Measurements from ENCODE around the gene CPLANE2.
A peak's percentile ranks its signal among the peaks of the same experiment; 100 is the strongest.
"Not testable (repeated sequence)": the region's sequence is repeated elsewhere in the genome, so short reads cannot be mapped to it uniquely, and the experiment has no call there.

The CPLANE2 gene

GRCh38 chr1:16208270-16208987 is 28.6 kb downstream of the CPLANE2 start:
- DNase-seq = no peak

GRCh38 chr1:16207318-16208269 is 29.4 kb downstream of the CPLANE2 start:
- DNase-seq = no peak

GRCh38 chr1:16206547-16207317 is 30.3 kb downstream of the CPLANE2 start:
- peak; percentile 91 for DNase-seq

- no peak for DNase-seq
Measured at GRCh38 chr1:16205891-16206546, 31.0 kb downstream of the CPLANE2 start.

- DNase-seq = no peak
Measured at GRCh38 chr1:16205334-16205671, 31.7 kb downstream of the CPLANE2 start.

- DNase-seq = peak; percentile 7
Measured at GRCh38 chr1:16204634-16205333, 32.2 kb downstream of the CPLANE2 start.

- no peak for DNase-seq
Measured at GRCh38 chr1:16204216-16204615, 32.8 kb downstream of the CPLANE2 start.

- no peak for DNase-seq
Measured at GRCh38 chr1:16203550-16203949, 33.4 kb downstream of the CPLANE2 start.

GRCh38 chr1:16202281-16203210 is 34.4 kb downstream of the CPLANE2 start:
- DNase-seq = no peak

- no peak for DNase-seq
Measured at GRCh38 chr1:16199700-16200099, 37.3 kb downstream of the CPLANE2 start.

GRCh38 chr1:16199157-16199501 is 37.9 kb downstream of the CPLANE2 start:
- no peak for DNase-seq

- no peak for DNase-seq
Measured at GRCh38 chr1:16198444-16199156, 38.4 kb downstream of the CPLANE2 start.

GRCh38 chr1:16196874-16197273 is 40.1 kb downstream of the CPLANE2 start:
- DNase-seq = no peak

- not testable (repeated sequence) for DNase-seq
Measured at GRCh38 chr1:16196139-16196538, 40.8 kb downstream of the CPLANE2 start.

GRCh38 chr1:16195518-16195905 is 41.5 kb downstream of the CPLANE2 start:
- no peak for DNase-seq

GRCh38 chr1:16191916-16192546 is 45.0 kb downstream of the CPLANE2 start:
- DNase-seq = no peak

- no peak for DNase-seq
Measured at GRCh38 chr1:16191309-16191708, 45.7 kb downstream of the CPLANE2 start.

GRCh38 chr1:16189921-16190621 is 46.9 kb downstream of the CPLANE2 start:
- DNase-seq = no peak

GRCh38 chr1:16189003-16189402 is 48.0 kb downstream of the CPLANE2 start:
- no peak for DNase-seq

Data from activated effector memory CD4-positive, alpha-beta T cell treated with Interleukin-2 at 50 U/mL for 16 hours (primary cell).